ENCODE data around the gene XXYLT1.
"Not testable (repeated sequence)": the region's sequence is repeated elsewhere in the genome, so short reads cannot be mapped to it uniquely, and the experiment has no call there.

XXYLT1 gene, protein sequence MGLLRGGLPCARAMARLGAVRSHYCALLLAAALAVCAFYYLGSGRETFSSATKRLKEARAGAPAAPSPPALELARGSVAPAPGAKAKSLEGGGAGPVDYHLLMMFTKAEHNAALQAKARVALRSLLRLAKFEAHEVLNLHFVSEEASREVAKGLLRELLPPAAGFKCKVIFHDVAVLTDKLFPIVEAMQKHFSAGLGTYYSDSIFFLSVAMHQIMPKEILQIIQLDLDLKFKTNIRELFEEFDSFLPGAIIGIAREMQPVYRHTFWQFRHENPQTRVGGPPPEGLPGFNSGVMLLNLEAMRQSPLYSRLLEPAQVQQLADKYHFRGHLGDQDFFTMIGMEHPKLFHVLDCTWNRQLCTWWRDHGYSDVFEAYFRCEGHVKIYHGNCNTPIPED

DNA sequence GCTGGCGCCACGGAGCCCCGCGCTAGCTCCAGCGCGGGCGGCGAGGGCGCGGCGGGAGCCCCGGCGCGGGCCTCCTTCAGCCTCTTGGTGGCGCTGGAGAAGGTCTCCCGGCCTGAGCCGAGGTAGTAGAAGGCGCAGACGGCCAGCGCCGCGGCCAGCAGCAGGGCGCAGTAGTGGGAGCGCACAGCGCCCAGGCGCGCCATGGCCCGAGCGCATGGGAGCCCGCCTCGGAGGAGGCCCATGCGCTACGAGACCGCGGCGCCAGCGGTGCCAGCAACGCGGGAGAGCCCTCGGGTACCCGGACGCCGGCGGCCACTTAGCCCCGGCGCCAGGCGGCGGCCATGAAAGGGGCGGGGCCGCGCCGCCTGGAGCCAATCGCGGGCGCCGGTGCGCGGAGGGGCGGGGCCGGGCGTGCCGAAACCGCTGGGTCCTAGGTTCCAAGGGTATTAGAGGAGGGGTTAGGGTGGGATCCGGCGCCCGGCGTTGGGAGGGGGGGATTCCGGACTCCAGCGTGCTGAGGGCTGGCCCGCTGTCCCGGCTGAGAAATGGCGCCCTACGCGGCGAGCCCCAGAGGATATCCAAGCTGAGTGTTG is at the start of gene XXYLT1:
TSS of gene XXYLT1 (minus strand) at position 343 of the 593 bp plus-strand sequence. CDS start at position 242, 101 bp downstream.
- peak; percentile 94 for DNase-seq

DNA sequence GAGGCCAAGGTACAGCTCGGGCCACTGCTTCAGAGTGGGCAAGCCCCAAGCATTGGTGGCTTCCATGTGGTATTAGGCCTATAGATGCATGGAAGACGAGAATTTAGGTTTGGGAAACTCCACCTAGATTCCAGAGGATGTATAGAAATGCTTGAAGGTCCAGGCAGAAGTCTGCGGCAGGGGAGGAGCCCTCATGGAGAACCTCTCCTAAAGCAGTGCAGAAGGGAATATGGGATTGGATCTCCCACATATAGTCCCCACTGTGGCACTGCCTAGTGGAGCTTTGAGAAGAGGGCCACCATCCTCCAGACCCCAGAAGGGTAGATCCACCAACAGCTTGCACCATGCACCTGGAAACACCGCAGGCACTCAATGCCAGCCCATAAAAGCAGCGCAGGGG is 48.1 kb upstream of the XXYLT1 start:
- DNase-seq, result no peak

DNA sequence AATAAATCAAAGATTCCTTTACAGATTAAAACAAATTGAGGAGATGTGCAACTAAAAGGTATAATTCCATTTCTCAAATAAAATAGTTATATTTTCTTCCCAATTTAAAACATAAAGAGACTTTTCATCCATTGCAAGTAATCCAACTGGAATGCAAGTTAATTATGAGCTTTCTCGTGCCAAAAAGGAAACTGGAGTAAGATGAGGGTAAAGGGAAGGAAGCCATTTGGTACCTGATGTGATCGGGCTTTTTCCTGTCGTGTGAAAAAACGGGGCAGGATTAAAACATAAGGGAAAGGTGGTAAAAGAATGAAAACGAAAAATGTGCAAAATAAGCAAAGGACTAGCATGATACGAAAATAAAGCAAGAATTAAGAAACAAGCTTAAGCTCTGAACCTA is 41.8 kb upstream of the XXYLT1 start:
- DNase-seq, result no peak

DNA sequence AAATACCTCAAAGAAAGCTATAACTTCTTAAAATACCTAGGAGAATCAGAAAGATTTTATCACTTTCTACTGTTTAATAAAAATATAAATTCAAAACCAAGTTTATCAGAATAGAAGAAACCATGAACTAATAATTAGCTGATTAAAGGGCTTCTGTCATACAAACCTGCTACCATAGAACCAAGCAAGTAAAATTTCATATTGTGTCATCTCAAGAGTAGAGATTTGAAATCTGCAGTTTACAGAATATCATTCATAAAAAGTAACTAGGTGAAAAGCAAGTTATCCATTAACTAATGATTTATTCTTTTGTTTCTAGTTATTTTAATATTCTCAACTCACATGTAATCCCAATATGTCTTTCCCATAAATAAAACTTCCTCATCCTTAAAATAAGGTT is 36.8 kb upstream of the XXYLT1 start:
- no peak for DNase-seq

DNA sequence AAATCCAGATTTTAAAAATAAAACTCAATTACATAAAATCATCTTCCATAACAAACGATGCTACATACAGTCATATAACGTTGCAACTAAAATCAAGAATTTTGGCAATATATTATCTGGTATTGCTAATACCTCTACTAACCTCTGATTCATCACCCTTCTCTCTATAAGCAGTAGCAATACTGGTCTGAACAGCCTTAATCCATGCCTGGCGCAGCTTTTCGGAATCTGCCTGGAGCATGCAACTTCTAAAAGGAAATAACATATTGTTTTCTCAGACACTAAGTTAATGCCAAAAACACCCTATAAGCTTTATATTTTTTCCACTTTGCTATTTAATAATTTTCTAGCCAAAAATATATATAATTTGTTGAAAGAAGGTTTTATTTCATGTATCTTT is 35.4 kb upstream of the XXYLT1 start:
- DNase-seq, result no peak

DNA sequence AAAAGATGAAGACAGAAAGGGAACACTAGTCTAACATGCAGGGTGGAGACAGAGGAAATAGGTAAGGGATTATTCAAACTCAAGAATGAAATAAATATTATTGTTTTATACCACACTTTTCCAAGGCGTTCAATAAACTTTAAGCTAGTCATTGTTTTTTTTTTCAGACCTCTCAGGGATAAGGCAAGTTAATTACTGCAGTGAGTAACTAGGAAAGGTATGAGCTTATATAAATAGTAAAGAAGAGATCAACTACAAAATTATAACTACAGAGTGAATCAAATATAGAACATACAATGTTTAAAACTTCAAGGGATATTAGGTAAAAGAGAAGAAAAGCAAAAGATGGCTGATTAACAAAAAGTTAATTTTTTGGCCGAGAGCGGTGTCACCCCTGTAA is 31.5 kb upstream of the XXYLT1 start:
- no peak for DNase-seq

DNA sequence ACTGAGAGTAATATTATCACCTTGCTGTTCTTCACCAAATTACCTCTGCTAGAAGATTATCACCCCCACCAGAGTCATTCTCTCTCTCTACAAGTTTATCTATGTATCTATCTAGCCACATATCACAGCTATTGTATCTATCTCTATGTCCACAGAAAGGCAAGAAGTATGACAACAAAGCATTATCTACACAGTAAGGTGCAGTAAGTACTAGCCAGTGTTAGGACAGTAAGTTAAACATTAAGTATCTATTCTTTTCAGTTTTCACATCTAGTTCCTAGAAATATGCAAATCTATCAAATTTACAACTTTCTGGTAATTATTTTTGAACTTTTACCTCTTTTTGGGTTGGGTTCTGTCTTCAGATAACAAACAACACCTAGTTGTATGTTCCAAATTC is 26.5 kb upstream of the XXYLT1 start:
- no peak for DNase-seq

DNA sequence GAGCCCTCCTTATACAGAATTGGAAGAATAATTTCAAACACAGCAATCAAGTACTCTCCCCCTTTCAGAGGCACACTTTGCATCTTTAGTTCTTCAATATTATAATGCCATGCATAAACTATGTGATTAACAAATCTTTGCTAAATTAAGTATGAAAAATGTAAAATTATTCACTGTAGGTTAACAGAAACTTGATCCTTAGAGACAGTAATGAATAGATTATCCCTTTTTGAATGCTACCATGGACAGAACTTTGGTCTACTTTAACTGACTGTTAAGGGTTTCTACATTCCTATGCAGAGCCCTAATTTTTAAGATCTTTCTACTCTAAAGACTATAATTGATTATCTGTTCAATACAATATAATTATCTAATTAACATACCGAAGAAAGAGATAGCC is 25.7 kb upstream of the XXYLT1 start:
- DNase-seq, result no peak

DNA sequence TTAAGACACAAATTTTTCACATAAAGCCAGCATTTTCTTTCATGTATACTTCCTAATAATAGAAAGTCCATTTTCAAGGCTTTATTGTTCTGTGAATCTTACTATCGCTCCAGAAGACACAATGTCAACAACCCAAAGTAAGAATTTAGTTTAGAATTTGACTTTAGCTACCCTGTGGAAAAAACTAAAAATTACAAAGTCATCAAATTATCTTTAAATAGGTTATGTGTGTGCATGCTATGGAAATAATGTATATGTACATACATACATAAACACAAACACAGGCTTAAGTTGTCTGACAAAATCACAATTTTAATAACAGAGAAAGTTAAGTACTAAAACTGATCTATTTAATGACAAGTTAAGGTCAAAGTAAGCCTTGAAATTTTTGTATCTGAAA is 20.2 kb upstream of the XXYLT1 start:
- DNase-seq, result no peak

DNA sequence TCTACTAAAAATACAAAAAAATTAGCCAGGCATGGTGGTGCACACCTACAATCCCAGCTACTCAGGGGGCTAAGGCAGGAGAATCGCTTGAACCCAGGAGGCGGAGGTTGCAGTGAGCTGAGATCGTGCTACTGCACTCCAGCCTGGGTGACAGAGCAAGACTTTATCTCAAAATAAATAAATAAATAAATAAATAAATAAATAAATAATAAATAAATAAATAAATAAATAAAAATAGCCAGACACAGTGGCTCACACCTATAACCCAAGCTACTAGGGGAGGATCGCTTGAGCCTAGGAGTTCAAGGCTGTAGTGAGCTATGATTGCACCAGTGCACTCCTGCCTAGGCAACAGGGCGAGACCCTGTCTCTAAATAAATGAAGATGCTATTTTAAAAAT is 19.7 kb upstream of the XXYLT1 start:
- not testable (repeated sequence) for DNase-seq

DNA sequence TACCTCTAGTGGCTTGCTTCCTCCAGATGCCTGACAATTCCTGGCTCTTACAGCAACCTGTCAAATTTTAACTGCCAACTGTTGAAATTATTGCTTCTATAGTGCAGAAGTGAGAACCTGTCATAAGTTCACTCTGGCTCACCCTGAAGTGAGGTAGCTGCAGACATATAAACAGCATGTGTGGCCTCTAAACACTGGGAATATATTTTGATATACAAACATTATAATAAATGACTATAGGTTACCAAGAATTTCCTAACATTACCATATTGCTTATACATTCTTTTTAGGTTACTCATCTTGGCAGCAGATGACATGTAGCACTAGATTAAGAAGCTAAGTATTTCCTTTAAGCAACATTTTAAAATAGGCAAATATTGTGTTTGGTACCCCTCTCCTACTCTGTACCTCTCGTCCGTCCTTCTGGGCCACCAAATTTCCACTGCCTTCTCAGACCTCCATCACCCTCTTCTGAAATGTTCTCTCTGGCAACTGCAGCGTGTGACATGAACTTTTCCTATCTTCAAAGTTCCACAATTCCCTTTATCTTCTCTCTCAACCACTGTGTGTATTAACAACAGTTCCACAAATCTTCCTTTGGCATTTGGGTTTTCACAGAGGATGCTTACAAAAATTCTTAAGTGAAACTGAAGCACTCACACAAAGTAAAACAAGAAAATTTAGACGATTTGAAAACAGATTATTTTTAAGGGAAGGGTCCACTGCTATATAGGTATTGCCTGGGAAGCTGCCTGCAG is 15.3 kb upstream of the XXYLT1 start:
- no peak for DNase-seq

DNA sequence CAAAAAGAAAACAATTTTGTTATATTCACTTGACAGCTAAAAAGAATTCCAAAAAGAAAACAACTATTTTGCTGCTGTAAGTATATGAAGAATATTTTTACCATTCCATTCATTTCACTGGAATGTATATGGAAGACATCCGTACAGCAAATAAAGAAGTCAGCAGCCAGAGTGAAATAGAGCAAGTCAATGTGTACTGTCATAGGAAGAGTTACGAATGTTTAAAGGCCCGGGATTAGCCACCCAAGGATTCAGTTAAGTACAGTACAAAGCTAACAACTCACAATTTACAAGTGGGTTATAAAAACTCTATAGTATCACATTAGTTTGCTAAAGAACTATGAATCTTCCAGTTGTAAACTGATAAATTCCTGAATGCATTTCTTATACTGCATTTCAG is 14.4 kb upstream of the XXYLT1 start:
- no peak for DNase-seq

DNA sequence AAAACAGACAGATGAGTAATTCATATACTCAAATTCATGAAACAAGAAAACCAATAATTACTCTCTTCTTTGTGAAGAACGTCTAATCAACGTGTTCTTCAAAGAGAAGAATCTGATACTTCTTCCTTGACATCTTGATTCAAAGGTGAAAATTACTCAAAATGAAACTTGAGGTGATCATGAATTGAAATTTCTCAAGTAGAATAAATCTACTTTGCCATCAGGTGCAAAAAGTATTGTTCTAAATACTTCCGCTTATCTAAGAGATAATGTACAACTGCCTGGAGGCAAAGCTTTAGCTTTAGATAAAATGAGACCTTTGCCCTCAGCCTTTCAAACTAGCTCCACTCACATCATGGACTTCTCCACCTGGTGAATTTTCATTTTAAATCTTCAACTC is 13.9 kb upstream of the XXYLT1 start:
- no peak for DNase-seq

DNA sequence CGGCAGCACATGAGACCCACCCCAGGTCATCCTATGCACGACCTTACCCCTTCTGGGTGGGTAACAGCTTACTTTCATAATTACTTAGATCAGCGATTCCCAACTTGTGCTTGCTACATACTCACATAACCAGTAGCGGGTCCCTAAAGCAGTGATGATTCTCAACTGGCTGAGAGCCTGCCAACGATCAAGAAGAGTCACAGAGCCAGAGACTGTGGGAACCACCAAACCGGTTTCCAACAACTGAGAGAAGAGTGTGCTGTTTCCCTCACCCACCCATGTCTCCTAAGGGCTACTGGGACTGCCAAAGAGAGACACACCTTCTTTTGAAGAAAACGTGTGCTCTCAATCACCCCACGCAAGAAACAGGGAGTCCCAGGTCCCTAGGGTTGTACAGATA is 12.0 kb upstream of the XXYLT1 start:
- DNase-seq, result no peak

DNA sequence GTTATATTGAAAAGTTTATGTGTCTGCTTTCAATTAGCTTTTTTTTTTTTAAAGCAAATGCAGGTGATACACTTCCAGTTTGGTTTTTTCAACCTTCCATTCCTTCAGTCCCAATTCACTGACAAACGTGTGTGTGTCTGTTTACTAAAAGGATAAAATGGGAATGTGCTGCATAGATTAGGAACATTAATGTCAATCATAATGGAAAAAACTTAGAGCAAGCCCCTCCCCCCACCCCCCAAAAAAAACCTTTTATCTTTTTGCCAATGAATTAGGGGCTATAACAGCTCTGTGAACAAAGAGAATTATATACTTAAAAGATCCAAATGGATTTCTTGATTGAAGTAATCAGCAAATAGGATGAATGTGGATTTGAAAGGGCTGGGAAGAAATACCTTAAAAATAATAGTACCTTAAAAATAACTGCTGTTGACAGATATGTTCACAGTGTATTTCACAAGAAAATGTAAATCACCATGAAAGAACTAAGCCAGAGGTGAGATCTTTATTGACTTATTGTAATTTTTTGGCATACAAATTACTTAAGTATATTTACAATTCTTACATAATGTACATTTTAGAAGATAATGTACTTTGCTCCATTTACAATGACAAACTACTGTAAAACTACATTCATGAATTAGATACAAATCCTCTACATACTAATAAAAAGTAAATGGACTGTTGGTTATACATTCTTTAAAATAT is 3.5 kb upstream of the XXYLT1 start:
- no peak for DNase-seq

DNA sequence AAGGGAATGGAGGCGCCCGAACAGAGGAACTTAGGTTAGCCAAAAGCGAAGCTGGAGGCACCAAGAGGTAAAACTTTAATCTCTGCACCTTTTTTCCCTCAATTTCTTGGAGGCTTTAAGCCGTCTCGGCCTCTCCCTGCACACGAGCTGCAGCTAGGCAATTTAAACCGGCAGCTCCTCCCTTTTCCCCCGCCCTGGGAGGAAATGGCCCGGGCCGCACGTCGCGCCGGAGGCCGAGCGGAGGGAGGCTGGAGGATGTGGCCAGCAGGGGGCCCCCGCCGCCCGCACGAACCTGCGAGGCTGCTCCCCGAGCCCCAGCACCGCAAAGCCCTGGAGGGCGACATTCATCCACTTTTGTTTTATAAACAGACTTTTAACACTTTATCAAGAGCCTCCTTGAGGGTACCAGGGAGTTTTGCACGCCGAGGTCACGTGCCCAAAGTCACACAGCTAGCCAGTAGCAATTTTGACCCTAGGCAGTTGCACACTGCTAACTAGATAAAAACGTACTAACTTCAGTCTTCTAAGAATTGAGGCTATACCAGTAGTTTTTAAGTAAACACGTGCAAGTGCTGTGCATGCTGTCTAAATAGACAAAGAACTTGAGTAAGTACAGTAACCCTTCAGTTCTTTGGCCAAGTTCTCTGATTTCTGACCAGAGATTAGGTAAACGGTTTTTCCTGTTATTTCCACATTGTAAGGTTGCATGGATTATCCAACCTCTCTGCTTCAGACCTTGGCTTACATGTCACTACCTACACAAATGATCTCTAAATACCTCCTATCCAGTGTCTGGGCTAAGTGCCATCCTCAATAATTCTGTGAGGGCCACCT is 668 bp upstream of the XXYLT1 start:
- peak; percentile 94 for DNase-seq

DNA sequence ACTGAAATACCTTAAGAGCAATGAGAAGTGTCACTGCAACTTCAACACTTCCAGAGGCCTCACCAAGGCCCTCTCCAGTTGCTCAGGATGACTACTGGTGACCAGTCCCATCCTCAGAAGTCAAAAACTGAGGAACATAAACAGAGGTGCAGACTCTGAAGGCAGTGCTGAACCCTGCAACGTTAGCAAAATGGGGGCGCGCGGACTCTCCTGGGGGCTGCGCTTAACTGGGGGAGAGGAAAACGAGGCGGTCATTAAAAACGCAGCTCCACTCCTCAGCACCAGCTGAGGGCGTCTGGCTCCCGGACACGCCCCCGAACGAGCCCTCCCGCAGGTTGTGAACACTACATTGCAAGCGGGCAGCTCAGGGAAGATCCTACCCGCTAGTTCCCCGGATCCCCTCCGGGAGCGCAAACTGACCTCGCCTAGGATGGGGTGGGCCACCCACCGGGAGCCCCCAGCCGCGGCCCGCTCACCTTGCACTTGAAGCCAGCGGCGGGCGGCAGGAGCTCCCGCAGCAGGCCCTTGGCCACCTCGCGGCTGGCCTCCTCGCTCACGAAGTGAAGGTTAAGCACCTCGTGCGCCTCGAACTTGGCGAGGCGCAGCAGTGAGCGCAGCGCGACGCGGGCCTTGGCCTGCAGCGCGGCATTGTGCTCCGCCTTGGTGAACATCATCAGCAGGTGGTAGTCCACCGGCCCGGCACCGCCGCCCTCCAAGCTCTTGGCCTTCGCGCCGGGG is 711 bp downstream of the XXYLT1 start:
- peak; percentile 51 for DNase-seq

DNA sequence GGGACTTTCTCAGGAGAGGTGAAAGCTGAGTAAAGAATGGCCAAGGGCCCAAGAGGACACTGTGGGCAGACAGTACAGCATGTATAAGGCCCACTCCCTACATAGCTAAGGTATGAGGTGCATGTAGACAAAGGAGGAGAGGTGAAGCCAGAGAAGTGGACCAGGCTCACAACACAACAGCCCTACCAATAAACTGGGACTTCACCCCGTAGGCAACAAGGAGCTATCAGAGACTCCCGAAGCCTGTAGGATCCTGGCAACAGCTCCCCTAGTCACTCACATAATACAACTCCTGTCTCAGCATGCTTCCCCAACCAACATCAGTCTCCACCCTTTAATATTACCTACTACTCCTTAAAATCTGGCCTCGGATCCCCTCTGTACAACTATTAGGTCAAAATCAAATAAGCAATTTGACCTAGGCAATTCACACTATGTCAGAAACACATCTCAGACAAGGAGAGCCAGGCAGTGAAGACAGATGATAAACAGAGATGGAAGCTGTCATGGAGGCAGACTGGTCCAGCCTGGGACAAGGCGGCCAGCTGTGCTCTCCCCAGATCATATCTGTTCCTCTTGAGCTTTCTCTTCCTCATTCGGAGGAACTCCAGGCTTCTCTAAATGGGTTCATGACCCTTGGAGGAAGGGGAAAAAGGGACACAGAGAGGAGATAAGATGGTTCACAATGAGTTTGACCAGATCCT is 1.4 kb downstream of the XXYLT1 start:
- DNase-seq, result no peak

DNA sequence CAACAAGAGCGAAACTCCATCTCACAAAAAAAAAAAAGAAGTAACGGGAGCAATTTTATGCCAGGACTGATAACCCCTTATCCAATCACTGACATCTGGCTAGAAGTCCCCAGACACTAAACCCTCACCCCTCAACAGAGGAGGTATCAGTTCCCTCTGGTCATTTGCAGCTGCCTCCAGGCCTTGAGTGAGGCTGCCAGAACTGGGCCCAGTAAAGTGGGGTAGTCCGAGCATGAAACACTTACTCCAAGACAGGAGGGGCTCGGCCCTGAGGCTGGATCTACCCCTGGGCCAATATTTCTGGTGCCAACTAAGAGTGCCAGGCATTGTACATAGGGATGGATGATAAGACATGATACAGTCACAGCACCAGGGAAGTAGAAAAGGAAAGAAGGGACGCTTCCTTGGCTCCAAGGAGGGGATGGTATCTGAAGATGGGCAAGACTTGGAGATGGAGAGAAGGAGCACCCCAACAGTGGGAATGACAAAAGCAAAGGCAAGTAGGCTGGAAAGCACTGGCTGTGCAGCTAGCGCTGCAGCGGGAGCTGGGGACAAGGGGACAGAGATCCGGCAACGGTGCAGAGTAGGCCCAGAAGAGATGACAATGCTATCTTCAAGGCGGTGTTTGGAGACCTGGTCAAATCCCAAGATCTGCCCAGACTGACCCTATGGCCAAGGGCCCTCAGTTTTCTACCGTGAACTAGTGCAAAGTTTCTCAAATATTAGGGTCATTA is 2.2 kb downstream of the XXYLT1 start:
- no peak for DNase-seq

DNA sequence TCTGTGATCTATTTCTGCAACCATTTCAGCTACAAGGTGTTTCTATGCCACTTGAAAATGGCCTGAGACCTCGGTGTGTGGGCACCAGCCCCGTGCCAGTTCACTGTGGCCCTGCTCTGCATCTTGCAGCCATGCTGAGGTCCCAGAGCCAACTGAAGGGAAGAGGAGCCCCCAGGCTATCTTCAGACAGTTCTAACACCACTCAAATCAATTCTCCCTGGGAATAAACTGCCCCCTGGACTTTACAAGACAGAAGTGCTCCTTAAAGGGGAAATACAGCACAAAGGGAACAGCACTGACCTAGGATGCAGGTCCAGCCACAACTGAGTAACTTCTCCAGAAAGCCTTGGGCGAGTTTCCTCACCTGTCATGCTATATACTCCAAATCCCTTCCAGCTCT is 3.9 kb downstream of the XXYLT1 start:
- DNase-seq, result no peak

All from activated CD4-positive, alpha-beta T cell treated with anti-CD3 and anti-CD28 coated beads, Interleukin-2, Interleukin-6, amounts not matched to agents 100 ng/mL and 50 ng/mL, durations not matched to agents 16 hours and 8 hours (primary cell).